K562 (cell line): ENCODE measurements around the gene MED13L. TPM values are rescaled to one million over a fixed set of nuclear protein-coding genes. Genes with fewer than 3 reads are reported as not detected.

Source experiments
- ATAC-seq: fragments of 200-7000 bp; cut with Tn5 transposase; 3 replicates; pipeline ENCODE4 v1.9.1; 2020; ENCODE audit warnings: moderate library complexity
- BruUV-seq: library from RNA; stranded (reverse); fragments of 400-500 nt; replicated peaks from 2 replicates; lab custom pipeline; 2021; lab: Mats Ljungman, UMichigan
- CTCF ChIA-PET: fragments of 300-600 bp; formaldehyde crosslinking; extraction: SDS; loops from one replicate; lab custom pipeline; 2021; ENCODE audit warnings: low intra/inter-chr PET ratio; lab: Yijun Ruan, JAX
- POLR2A ChIA-PET: fragments of 300-600, 350-650 bp; sonication (Branson Sonifier 250); formaldehyde crosslinking; extraction: SDS; loops from one replicate; lab custom pipeline; 2021; ENCODE audit warnings: antibody characterized with exemption, inconsistent platforms; lab: Yijun Ruan, JAX
- DNase-seq, 4 experiments: peaks; one replicate each; pipeline versions ENCODE4 v3.0.0 to v3.0.0-alpha.2; 2011 to 2018; ENCODE audit warnings: low spot score in 3 of 4, mixed read lengths in 3 of 4; ENCODE audit errors: extremely low read depth in 1 of 4
- FAIRE-seq: peaks from 2 replicates; lab custom pipeline; 2011; peaks lifted over from hg19 to GRCh38; lab: Jason Lieb, UNC
- H2AFZ ChIP-seq: 2 replicates; pipeline ENCODE4 v1.6.0; 2011; ENCODE audit warnings: low read depth, low read length, control low read depth, inconsistent platforms
- H3K27ac ChIP-seq: fragments of 200-600 bp; 3 replicates; pipeline ENCODE4 v1.8.0; 2011; ENCODE audit warnings: low read depth, mild to moderate bottlenecking, control low read depth, inconsistent platforms, low read length, moderate library complexity, mixed read lengths; ENCODE audit errors: extremely low read depth
- H3K27me3 ChIP-seq, 2 experiments: fragments of 300-600 bp in 1 of 2; 2 replicates in 1 of 2; 3 replicates in 1 of 2; pipeline versions ENCODE4 v1.6.0 to v1.8.0; 2011; ENCODE audit warnings: inconsistent platforms in 2 of 2, low read length in 2 of 2, mild to moderate bottlenecking in 1 of 2, mixed read lengths in 1 of 2, moderate library complexity in 1 of 2; ENCODE audit not compliant: control insufficient read depth in 2 of 2, insufficient read depth in 2 of 2
- H3K36me3 ChIP-seq: fragments of 300-600 bp; 3 replicates; pipeline ENCODE4 v1.8.0; 2011; ENCODE audit warnings: mild to moderate bottlenecking, low read length, inconsistent platforms; ENCODE audit not compliant: control insufficient read depth, insufficient read depth
- H3K4me1 ChIP-seq, 2 experiments: fragments of 200-600 bp in 1 of 2; replicated peaks in 1 of 2; 2 replicates in 1 of 2; 3 replicates in 1 of 2; pipeline versions ENCODE4 v1.5.1 to v1.8.0; 2011; ENCODE audit warnings: inconsistent platforms in 2 of 2, low read length in 2 of 2, mild to moderate bottlenecking in 1 of 2, mixed read lengths in 1 of 2, moderate library complexity in 1 of 2; ENCODE audit not compliant: control insufficient read depth in 2 of 2, insufficient read depth in 2 of 2
- H3K4me2 ChIP-seq: 2 replicates; pipeline ENCODE4 v1.6.1; 2011; ENCODE audit warnings: low read length, control low read depth, inconsistent platforms, mixed read lengths; ENCODE audit not compliant: insufficient read depth
- H3K4me3 ChIP-seq: fragments of 200-600 bp; sonication (generic), shearing (Covaris generic); 2 replicates; pipeline ENCODE4 v1.5.1; 2016; ENCODE audit warnings: control low read depth, inconsistent platforms
- H3K79me2 ChIP-seq: fragments of 200-600 bp; 3 replicates; pipeline ENCODE4 v1.8.0; 2011; ENCODE audit warnings: low read length, inconsistent platforms; ENCODE audit not compliant: control insufficient read depth, insufficient read depth
- H3K9ac ChIP-seq, 2 experiments: 2 replicates each; pipeline versions ENCODE4 v1.6.0 to v1.6.1; 2011; ENCODE audit warnings: low read depth in 2 of 2, low read length in 2 of 2, control low read depth in 1 of 2, inconsistent platforms in 1 of 2, mild to moderate bottlenecking in 1 of 2, mixed read lengths in 1 of 2; ENCODE audit not compliant: insufficient read depth in 1 of 2
- H3K9me1 ChIP-seq: one replicate; pipeline ENCODE4 v1.6.0; 2011; ENCODE audit warnings: inconsistent platforms, mild to moderate bottlenecking, low read length, moderate library complexity; ENCODE audit not compliant: control insufficient read depth, insufficient read depth
- H3K9me3 ChIP-seq: replicated peaks from 2 replicates; pipeline ENCODE4 v1.5.1; 2011; ENCODE audit warnings: low read depth, low read length, inconsistent platforms; ENCODE audit not compliant: control insufficient read depth, insufficient read depth
- H4K20me1 ChIP-seq: replicated peaks from 2 replicates; pipeline ENCODE4 v1.6.1; 2011; ENCODE audit warnings: low read length, inconsistent platforms, mixed read lengths; ENCODE audit not compliant: control insufficient read depth, insufficient read depth
- CCAR2 ChIP-seq: fragments of 200-400 bp; formaldehyde crosslinking; IDR thresholded peaks from 2 replicates; pipeline ENCODE4 v1.6.1; 2017; ENCODE audit warnings: mild to moderate bottlenecking, low read depth, low read length
- CEBPB ChIP-seq: fragments of 450-650 bp; IDR thresholded peaks from 2 replicates; pipeline ENCODE4 v1.6.1; 2016; ENCODE audit warnings: missing genetic modification characterization, missing compliant biosample characterization
- CHCHD3 ChIP-seq: fragments of 250-450 bp; sonication (Bioruptor Pico); IDR thresholded peaks from 2 replicates; pipeline ENCODE4 v2.1.2; 2022; ENCODE audit warnings: mild to moderate bottlenecking
- CUX1 ChIP-seq: fragments of 200-800 bp; sonication (Bioruptor generic); IDR thresholded peaks from 2 replicates; pipeline ENCODE4 v1.6.1; 2016; ENCODE audit warnings: missing genetic modification characterization, missing compliant biosample characterization
- DDX20 ChIP-seq: fragments of 450-650 bp; IDR thresholded peaks from 2 replicates; pipeline ENCODE4 v1.6.1; 2016; ENCODE audit warnings: missing genetic modification characterization, low read depth, mild to moderate bottlenecking, missing compliant biosample characterization, moderate library complexity
- FOXJ3 ChIP-seq: sonication (generic); formaldehyde crosslinking; IDR thresholded peaks from 2 replicates; pipeline ENCODE4 v1.4.0; 2020; ENCODE audit warnings: mild to moderate bottlenecking, missing genetic modification reagents
- HMGXB4 ChIP-seq: sonication (generic); formaldehyde crosslinking; IDR thresholded peaks from 2 replicates; pipeline ENCODE4 v1.8.1; 2023; ENCODE audit warnings: mild to moderate bottlenecking, missing genetic modification reagents
- MNT ChIP-seq, 2 experiments: fragments of 450-650 bp; conservative IDR thresholded peaks; 2 replicates each; pipeline ENCODE4 v1.6.1; 2017; ENCODE audit warnings: mild to moderate bottlenecking in 2 of 2, moderate library complexity in 2 of 2
- NR0B1 ChIP-seq: fragments of 450-650 bp; IDR thresholded peaks from one replicate; pipeline ENCODE4 v1.6.1; 2018; ENCODE audit warnings: mild to moderate bottlenecking, moderate library complexity; ENCODE audit not compliant: partially characterized antibody
- NR2F6 ChIP-seq: fragments of 450-650 bp; formaldehyde crosslinking; IDR thresholded peaks from 2 replicates; pipeline ENCODE4 v1.4.0; 2020; ENCODE audit warnings: mild to moderate bottlenecking
- ZNF561 ChIP-seq: fragments of 450-650 bp; formaldehyde crosslinking; conservative IDR thresholded peaks from 2 replicates; pipeline ENCODE4 v1.4.0; 2020; ENCODE audit warnings: mild to moderate bottlenecking, moderate library complexity
- ZNF79 ChIP-seq: fragments of 250-450 bp; sonication (Bioruptor Pico); IDR thresholded peaks from 2 replicates; pipeline ENCODE4 v1.4.0; 2020; ENCODE audit warnings: low read depth, mild to moderate bottlenecking, moderate library complexity
- WGBS: fragments of 100-300 bp; shearing (Covaris generic); methylation state at CpG from one replicate; pipeline ENCODE4 v1.1.6; 2016; ENCODE audit warnings: low coverage, mixed read lengths; ENCODE audit not compliant: insufficient coverage; ENCODE audit errors: missing lambda C conversion rate; 5-methylcytosine and 5-hydroxymethylcytosine counted together
- in situ Hi-C: fragments of 300-500 bp; cut with MboI; formaldehyde crosslinking; loops from 4 replicates; pipeline ENCODE4 v1.15.0; 2018; ENCODE audit warnings: inconsistent platforms, mixed read lengths
- intact Hi-C: fragments of 100-400 bp; cut with micrococcal nuclease; formaldehyde crosslinking; loops from 2 replicates; pipeline ENCODE4 v1.14.2; 2022
- polyA plus RNA-seq, 8 experiments: library from polyadenylated mRNA; depleted of rRNA in 4 of 8; stranded (reverse) in 5 of 8; unstranded in 3 of 8; fragments of >200 nt; fragmentation: Nextera tagmentation in 2 of 8; fragmentation: Illumina TruSeq in 1 of 8; extraction: Ambion mirVana in 2 of 8; extraction: Trizol in 1 of 8; gene quantifications; 2 replicates each; pipeline versions ENCODE4 v1.2.1 to v1.2.3, GENCODE V29; 2011 to 2014; ENCODE audit warnings: inconsistent platforms in 1 of 8, missing spikeins in 1 of 8
- total RNA-seq, 7 experiments: library from RNA; depleted of rRNA in 6 of 7; stranded (reverse); fragments of >200 nt in 6 of 7; fragmentation: Illumina TruSeq in 2 of 7; extraction: Trizol in 2 of 7; gene quantifications; 2 replicates each; pipeline versions ENCODE4 v1.2.1 to v1.2.3, GENCODE V29; 2011 to 2021; ENCODE audit warnings: low replicate concordance in 1 of 7

MED13L gene
- total and polyA plus RNA-seq, 9 of the 15 experiments (the other 6 are each of a cell fraction or from before 2014, with no cell fraction given) = 13.4 to 90.3 (median 36.9) TPM

GRCh38 chr12:116080415-116080814 is 197.1 kb downstream of the MED13L start:
- ATAC-seq (no peak), FAIRE-seq (no peak), DNase-seq (no peak)
- H3K27me3 ChIP-seq = no peaks in the 10 kb centered on the region
- no peak overlapping the region for H2AFZ ChIP-seq
- no peak overlapping the region for H3K27ac ChIP-seq
- ChIA-PET POLR2A (interaction anchor here (1.5 to 1.7 kb wide), 3 partner anchors 11 to 14 kb away, joined by 4 to 5 read pairs (median 4); no protein-coding TSS in a partner anchor), CTCF (no interaction called here)
- no peak overlapping the region for H3K4me3 ChIP-seq
- WGBS = 64% methylated on average over 3 of the region's 3 CpGs
- H3K36me3 ChIP-seq = peaks cover 7% of the 10 kb centered on the region; the same call in 2 of the 3 replicates
- no TSS peak for BruUV-seq
- no peaks in the 10 kb centered on the region for H3K9me3 ChIP-seq
- H3K79me2 ChIP-seq = peaks cover 38% of the 10 kb centered on the region; the same call in 2 of the 3 replicates
- no peaks in the 10 kb centered on the region for H3K4me1 ChIP-seq
- no peaks in the 10 kb centered on the region for H4K20me1 ChIP-seq
- H3K9ac ChIP-seq = no peak overlapping the region
- no peak overlapping the region for H3K4me2 ChIP-seq
- in situ Hi-C loops = no loop called here
- no peaks in the 10 kb centered on the region for H3K9me1 ChIP-seq
- intact Hi-C loops = no loop called here
- TF ChIP-seq MNT (conservative IDR thresholded peaks at IDR 0.05) (no peak), CUX1 (no peak), CEBPB (tag) (no peak), HMGXB4 (no peak), ZNF79 (CRISPR knock-in tag) (no peak), CHCHD3 (no peak), DDX20 (tag) (no peak), ZNF561 (no peak), NR2F6 (CRISPR knock-in tag) (no peak), CCAR2 (no peak), NR0B1 (no peak), FOXJ3 (CRISPR knock-in tag) (no peak)
